HG03521 (cell line): Measurements from ENCODE around the gene MT1M.
"Not testable (repeated sequence)": the region's sequence is repeated elsewhere in the genome, so short reads cannot be mapped to it uniquely, and the experiment has no call there.

ENCODE experiments used
- ATAC-seq: cut with Tn5 transposase; IDR thresholded peaks from one replicate; pipeline ENCODE4 v1.9.1; 2021; ENCODE audit warnings: mild to moderate bottlenecking, moderate library complexity; ENCODE audit not compliant: unreplicated experiment

Gene MT1M

DNA sequence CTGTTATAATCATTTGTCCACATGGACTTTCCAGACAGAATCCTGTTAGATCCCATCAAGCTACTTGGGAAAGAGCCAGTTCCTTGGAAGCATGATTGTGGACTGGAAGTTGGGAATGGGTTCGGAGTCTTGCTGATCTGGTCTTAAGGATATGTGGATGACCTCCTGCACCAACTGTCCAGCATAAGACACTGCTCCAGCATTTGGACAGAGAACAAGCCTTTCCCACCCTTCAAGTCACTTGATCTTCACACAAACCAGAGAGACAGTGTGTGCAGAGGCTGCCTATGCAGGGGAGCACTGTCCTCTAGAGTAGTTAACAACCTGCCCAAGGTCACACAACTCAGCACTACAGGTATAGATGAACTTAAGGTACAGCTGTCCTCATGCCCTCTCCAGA is 13.4 kb downstream of the MT1M start:
- ATAC-seq: no peak

DNA sequence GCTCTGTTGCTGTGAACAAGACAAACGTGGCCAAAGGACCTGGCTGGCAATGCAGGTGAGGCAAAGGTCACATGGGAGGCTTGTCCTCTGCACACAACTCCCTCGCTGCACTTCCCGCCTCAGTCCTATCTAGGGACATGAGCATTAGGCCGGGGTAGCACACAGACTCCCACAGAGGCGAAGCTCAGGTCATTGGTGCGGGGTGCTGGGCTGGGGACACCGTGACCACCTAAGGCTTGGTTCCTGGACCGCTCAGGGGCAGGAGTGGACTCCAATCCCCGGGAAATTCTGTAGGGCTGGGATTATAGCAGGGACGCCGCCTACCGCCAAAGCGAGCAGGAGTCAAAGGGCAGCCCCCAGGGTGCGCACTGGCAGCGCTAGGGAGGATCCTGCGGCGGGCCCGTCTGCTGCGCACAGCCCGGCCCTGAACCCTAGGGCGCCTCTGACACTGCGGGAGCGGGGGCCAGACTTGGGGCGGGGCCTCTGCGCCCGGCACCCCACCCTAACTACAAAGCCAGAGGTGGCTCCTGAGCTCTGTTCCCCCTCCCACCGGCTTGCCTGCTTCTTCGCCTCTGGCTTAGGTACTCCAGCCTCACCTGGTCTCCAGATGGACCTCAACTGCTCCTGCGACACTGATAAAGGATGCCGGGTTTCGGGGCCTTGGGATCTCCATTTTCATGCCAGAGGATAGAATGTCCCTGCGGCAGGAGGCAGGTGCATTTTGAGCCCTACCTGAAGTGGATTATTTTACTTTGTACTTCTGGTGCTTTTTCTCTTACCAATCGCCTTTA is 15.4 kb downstream of the MT1M start:
- no peak for ATAC-seq

DNA sequence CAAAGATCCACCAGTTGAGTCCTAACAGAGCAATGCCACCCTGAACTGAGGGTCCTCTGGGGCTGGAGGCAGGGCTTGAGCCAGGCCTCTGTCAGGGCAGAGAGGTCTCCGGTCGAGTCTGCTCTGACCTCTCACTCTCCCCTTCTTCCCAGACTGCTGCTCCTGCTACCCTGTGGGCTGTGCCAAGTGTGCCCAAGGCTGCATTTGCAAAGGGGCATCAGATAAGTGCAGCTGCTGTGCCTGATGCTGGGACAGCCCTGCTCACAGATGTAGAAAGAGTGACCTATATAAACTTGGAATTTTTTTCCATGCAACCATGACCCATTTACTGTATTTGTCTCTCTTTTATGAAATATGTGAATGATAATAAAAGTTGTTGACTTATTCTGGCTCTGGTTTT is 16.8 kb downstream of the MT1M start:
- no peak for ATAC-seq

DNA sequence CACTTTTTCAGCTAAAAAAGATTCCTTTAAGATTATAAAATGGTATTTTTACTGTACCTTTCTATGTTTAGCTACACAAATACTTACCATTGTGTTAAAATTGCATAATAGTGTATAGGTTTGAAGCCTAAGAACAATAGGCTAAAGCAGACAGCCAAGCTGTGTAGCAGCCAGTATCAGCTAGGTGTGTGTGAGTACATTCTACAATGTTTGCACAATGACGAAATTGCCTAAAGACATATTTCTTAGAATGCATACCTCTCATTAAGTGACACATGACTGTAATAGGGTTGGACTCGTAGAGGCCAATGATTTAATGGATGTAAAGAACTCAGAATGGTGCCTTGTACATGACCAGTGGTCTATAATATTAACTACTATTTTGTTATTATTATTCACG is 17.4 kb downstream of the MT1M start:
- no peak for ATAC-seq

DNA sequence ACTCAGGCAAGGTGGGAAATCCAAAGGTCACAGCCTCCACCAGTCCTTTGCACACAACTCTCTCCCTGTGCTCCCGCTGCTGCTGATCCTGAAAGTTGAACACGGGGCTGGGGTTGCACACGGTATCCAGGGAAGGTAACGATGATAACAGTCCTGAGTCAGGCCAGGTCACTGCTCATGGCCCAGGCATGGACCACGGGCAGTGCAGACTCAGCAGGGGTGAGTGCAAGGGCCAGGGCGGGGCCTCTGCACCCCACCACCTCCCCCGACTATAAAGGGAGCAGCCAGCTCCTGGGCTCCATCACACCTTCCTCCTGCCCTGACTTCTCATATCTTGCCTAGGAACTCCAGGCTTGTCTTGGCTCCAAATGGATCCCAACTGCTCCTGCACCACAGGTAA is 19.1 kb downstream of the MT1M start, which contains the start of gene MT1B:
MT1B (plus strand) TSS at position 301 of the 400 bp plus-strand sequence; CDS start at position 369, 68 bp downstream.
- ATAC-seq: no peak

DNA sequence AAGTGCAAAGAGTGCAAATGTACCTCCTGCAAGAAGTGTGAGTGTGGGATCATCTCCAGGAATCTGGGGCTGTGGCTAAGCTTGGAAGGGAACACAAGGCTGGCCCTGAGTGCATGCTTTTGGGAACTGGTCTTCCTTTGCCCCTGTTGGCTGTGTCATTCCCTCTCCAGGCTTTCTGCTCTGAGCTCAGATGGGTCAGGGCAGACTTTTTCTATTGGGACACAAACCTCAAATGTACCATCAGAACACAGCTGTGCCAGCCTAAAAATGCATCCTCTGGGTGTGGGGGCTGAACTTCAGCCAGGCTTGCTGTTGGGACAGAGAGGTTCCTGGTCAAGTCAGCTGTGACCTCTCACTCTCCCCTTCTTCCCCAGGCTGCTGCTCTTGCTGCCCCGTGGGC is 20.1 kb downstream of the MT1M start:
- ATAC-seq: no peak

DNA sequence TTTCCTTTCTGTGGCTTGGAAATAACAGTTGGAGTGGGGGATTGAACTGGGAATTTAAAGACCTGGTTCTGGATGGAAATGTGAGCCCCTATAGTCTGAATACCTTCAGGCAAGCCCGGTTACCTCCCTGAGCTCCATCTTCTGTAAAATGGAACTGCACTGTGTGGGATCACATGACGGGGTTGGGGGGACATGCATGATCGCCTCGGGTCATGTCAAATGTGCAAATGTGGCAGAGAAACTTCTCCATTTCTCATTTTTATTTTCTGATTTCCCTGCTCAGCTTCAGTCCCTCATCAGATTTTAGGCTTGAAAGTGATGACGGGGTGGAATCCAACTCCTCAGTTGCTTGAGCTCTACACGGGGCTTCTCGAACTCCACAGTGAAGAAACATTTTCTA is 20.8 kb downstream of the MT1M start:
- no peak for ATAC-seq

DNA sequence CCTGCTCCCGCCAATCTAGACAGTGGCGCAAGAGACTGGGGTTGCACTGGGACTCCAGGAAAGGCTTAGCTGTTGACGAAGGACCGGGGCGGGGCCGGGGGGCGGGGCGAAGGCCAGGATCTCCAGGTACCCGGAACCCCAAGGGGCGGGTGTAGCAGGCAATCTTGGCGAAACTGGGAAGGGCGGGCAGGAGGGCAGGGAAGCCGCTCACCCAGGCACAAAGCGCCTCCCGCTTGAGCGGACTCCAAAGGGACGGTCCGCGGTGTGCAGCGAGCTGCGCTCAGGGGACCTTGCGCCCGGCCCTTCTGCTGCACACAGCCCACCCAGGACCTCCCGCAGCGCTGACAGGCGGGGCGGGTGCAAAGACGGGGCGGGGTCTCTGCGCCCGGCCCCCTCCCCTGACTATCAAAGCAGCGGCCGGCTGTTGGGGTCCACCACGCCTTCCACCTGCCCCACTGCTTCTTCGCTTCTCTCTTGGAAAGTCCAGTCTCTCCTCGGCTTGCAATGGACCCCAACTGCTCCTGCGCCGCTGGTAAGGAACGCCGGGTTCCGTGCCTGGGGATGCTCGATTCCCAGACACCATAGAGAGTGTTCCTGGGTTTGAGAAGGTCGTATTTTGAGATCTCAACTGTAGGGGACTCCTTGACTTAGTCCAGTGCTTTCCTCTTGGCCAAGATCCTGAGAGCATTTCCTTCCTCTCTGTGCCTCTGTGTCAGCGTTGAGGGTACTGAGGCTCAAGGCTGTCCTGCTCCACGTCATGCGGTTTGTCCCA is 25.3 kb downstream of the MT1M start, which contains the start of gene MT1F:
MT1F (plus strand) TSS at position 405 of the 772 bp plus-strand sequence; CDS start at position 505, 100 bp downstream.
- ATAC-seq: no peak

DNA sequence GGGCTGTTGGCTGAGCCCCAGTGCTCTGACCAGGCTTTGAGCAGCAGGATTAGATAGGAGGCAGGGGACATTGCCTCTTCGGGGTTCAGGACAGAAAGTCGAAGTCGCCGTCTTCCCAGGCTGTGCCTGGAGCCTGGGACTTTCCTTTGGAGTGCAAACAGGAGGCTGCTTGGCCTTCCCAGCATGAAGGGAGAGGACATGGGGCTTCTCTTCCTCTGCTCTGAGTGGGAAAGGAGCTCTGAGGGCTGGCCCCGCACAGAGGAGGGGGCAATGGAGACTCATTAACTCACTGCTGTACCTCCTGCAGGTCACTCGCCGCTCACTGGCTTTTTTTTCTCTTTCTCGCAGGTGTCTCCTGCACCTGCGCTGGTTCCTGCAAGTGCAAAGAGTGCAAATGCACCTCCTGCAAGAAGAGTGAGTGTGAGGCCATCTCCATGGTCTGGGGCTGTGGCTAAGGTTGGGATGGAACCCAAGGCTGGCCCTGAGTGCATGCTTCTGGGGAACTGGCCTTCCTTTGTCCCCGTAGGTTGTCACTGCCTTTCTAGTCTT is 25.9 kb downstream of the MT1M start:
- no peak for ATAC-seq

DNA sequence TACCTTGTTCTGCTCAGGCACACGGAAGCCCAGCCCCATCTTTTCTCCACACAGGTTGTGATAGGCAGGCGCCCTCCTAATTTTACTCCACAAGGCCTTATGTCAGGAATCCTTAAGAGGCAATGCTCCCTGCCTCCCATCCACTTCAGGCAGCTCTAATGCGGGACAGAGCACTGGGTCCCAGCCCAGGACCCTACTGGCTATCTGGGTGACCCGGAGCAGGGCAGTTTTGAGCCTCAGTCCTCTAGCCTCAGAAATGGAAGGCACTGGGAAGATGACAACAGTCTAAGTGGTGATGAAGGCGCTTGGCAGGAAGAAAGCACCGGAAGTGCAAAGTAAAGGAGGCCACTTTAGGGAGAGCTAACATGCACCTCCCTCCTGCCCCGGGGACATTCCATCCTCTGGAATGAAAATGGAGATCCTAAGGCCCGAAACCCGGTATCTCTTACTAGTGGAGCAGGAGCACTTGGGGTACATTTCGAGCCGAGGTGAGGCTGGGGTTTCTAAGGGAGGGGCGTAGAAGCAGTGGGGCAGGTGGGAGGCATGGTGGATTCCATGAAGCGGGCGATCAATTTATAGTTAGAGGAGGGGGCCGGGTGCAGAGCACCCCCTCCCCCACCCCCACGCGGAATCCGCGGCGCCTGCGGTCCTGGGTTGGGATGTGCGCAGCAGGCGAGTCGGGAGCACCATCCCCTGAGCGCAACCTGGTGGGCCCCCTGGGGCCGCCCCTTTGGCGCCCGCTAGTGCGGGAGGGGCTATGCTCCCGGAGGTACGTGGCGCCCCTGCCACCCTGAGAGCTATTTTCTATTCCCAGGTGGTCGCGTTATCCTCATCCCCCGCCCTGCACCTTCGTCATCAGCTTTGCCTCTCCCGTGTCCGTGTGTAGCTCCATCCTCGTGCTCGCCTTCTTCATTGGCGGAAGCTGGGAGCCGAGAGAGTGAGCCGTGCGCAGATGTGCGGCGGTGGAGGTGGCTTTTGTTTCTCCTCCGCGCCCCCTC is 30.2 kb downstream of the MT1M start:
- ATAC-seq: no peak

DNA sequence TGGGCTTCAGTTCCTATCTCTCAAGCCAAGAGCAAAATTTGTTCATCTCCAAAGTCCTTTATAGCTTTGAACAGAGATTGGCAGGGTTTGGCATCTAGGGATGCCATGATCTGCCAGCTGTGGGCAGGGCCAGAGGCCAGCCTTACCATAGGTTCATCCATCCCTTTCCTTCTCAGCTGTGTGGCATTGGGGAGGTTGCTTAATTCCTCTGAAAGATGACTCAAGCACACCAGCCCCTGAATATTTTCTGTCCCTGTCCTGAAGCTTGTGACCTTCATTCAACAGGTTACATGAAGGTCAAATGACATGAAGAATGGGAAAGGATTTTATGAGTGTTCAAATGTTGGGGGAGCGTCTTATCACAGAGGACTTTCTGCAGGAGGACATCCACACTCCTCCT is 32.0 kb downstream of the MT1M start:
- ATAC-seq: no peak

DNA sequence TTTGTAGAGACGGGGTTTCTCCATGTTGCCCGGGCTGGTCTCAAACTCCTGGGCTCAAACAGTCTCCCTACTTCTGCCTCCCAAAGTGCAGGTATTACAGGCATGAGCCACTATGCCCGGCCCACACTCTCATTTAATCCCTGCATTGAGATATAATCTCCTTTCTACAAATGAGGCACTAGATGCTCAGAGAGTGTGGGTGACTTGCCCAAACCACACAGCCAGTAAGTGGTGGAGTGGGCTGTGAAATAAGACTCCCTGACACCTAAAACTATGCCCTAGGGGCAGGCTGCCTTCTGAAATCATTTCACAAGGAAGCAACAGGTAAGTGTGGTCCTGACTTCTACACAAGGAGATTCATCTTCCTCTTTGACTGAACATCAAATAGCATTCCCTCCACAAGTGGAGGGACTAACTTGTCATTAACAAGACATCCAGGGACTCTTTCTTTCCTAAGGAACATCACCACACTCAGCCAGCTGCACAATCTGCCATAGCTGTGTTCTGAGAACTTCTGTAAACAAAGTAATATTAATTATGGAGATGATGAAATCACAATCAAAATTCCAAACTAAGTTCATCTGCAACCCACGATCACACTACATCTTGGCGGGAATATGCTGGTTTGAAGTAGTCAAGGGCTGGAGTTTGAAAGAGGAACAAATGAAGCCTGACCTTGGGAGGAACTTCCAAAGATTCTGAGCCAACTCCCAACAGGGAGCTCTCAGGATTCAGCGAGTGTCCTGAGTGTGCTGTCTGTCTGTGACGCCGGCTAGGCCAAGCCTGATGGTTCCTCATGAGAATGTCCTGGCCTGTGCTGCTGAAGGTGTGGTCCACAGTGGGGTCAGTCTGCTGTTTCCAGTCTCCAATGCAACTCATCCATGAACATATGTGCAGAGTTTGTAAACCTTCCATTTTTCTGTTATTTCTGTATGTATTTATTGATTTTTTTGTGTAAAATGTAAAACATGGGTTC is 33.1 kb downstream of the MT1M start:
- not testable (repeated sequence) for ATAC-seq

DNA sequence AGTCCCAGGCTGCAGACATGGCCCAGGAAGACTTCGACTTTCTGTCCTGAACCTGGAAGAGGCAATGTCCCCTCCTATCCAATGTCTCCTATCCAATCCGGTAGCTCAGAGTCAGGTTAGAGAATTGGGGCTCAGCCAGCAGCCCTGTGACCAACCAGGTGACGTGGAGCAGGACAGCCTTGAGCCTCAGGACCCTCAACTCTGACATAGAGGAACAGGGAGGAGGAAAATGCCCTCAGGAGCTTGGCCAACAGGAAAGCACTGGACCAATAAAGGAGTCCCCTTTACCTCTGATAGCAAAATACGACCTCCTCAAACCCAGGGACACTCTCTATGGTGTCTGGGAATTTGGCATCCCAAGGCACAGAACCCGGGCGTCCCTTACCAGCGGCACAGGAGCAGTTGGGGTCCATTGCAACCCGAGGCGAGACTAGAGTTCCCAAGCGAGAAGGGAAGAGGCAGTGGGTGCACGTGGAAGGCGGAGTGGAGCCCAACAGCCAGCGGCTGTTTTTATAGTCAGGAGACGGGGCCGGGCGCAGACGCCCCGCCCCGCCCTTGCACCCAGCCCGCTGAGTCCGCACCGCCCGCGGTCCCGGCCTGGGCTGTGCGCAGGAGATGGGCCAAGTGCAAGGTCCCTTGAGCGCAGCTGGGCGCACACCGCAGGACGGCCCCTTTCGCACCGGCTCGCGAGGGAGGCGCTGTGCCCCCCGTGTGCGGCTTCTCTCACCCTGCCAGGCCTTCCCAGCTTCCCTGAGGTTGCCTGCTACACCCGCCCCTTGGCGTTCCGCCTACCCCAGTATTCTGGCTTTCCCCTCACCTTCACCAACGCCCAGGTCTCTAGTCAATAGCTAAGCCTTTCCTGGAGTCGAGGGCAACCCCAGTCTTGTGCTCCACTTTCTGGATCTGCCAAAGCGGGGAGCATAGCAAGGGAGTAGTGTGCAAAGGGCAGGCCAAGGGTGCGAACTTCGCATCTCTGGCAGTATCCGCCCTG is 35.4 kb downstream of the MT1M start, which contains the start of gene MT1G:
MT1G (minus strand) TSS at position 485 of the 991 bp plus-strand sequence; CDS start at position 413, 72 bp downstream.
- ATAC-seq: no peak

DNA sequence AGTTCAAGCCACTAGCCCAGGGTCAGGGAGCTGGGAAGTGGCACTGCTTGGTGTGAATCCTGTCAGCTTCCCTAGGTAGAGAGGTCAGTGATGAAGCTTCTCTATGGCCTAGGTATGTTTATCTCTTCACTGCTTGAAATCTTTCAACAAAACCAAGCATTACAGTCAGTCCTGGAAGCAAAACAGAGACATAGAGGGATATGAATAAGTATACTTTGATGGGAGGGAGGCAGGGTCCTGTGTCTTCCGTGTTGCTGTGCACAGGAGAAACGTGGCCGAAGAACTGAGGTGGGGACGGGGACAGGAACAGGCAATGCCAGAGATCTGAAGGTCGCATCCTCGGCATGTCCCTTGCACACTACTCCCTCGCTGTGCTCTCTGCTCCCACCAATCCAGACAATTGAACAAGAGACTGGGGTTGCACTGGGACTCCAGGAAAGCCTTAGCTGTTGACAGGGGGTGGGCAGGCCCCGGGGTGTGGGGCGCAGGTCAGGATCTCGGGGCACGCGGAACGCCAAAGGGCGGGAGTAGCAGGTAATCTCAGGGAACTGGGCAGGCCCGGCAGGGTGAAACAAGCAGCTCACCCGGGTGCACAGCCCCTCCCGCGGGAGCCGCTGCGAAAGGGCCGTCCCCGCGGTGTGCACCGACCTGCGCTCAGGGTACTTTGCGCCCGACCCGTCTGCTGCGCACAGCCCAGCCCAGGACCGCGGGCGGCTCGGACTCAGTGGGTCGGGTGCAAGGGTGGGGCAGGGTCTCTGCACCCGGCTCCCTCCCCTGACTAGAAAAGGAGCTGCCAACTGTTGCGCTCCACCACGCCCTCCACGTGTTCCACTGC is 36.8 kb downstream of the MT1M start, which contains the start of gene MT1H:
MT1H (plus strand) TSS at position 810 of the 835 bp plus-strand sequence. CDS start 71 bp downstream, outside the sequence.
- ATAC-seq: no peak

DNA sequence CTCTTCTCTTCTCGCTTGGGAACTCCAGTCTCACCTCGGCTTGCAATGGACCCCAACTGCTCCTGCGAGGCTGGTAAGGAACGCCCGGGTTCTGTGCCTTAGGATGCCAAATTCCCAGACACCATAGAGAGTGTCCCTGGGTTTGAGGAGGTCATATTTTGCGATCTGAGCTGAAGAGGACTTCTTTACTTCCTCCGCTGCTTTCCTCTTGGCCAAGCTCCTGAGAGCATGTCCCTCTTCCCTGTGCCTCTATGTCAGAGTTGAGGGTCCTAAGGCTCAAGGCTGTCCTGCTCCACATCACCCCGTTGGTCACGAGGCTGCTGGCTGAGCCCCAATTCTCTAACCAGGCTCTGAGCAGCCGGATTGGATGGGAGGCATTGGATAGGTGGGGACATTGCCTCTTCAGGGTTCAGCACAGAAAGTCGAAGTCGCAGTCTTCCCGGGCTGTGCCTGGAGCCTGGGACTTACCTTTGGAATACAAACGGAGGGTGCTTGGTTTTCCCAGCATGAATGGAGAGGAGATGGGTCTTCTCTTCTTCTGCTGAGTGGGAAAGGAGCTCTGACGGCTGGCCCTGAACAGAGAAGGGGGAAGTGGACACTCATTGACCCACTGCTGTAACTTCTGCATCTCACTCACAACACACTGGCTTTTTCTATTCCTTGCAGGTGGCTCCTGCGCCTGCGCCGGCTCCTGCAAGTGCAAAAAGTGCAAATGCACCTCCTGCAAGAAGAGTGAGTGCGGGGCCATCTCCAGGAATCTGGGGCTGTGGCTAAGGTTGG is 37.6 kb downstream of the MT1M start:
- no peak for ATAC-seq

DNA sequence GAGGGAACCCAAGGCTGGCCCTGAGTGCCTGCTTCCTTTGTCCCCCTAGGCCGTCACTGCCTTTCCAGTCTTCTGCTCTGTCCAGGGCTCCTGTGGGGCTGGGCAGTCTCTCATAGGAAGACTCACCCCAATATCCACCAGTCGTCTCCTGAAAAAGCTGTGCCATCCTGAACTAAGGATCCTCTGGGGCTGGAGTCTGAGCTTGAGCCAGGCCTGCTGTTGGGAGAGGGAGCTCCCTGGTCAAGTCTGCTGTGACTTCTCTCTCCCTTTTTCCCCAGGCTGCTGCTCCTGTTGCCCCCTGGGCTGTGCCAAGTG is 38.1 kb downstream of the MT1M start:
- no peak for ATAC-seq
